GM19099 (cell line): ENCODE results near the gene TPM4.

Experiments
- POLR2A ChIP-seq: IDR thresholded peaks from 3 replicates; pipeline ENCODE4 v1.6.1; 2011; ENCODE audit warnings: low read depth; ENCODE audit not compliant: insufficient read length; ENCODE audit errors: extremely low read depth

The TPM4 gene

DNA sequence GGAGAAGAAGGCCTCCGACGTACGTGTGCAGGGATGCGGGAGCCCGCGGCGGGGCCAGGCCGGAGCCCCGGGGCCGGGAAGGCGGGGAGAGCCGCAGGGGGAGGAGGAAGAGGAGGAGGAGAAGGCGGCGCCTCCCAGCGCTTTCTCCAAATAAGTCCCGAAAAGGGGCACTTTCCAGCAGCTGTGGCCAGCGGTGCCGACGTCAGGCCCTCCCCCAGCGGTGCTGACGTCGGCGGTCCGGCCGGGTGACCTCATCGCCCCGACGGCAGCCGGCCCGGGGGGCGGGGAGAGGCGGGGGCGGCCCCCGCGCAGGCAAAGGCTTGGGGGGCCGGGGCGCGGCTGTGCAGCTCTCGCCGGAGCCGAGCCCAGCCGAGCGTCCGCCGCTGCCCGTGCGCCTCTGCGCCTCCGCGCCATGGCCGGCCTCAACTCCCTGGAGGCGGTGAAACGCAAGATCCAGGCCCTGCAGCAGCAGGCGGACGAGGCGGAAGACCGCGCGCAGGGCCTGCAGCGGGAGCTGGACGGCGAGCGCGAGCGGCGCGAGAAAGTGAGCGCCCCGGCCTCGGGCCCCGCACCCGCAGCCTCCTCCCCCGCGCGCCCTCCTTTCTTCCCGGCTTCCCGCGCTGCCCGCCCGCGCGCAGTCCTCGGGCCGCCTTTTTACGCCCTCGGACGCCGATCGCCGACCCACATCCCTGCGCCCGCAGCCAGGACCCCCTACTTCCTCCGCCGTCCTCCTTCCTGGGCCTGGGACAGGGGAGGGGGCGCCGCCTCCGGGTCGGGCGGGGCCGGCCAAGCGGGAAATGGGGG, at the start of gene TPM4:
TPM4 (plus strand) TSS at position 342 of the 804 bp plus-strand sequence; CDS start at position 413, 71 bp downstream.
- peak; percentile 92 for TF ChIP-seq POLR2A

DNA sequence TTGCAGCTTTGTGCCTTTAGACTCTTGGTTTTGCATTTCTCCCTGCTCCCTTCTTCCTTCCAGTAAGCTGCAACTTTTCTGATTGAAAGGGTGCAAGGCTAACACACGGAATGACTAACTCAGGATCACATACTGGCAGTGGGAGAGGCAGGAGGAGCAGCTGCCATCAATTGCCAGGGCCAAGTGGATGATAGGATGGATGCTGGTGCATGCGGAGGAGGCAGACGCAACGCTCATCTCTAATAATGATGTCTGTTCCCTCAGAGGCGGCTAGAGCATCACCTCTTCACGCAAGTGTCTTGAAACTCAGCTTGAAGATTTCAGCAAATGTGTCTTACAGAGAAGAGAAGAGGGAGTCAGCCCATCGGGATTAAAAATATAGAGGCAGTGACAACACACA, 49.5 kb upstream of the TPM4 start:
- TF ChIP-seq POLR2A: no peak

DNA sequence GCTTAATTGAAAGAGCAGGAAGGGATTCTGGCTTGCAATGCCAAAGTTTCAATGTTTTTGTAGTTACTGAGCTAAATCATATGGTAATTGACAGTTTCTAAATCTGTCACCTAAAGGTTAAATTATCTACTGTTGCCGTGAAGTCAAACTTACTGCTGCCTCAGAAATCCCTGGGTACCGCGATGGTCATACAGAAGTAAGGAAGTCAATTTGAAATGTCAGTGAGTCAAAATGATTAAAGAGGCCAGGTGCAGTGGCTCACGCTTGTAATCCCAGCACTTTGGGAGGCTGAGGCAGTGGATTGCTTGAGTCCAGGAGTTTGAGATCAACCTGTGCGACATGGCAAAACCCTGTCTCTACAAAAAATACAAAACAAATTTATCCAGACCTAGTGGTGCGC, 48.8 kb upstream of the TPM4 start:
- no peak for TF ChIP-seq POLR2A

DNA sequence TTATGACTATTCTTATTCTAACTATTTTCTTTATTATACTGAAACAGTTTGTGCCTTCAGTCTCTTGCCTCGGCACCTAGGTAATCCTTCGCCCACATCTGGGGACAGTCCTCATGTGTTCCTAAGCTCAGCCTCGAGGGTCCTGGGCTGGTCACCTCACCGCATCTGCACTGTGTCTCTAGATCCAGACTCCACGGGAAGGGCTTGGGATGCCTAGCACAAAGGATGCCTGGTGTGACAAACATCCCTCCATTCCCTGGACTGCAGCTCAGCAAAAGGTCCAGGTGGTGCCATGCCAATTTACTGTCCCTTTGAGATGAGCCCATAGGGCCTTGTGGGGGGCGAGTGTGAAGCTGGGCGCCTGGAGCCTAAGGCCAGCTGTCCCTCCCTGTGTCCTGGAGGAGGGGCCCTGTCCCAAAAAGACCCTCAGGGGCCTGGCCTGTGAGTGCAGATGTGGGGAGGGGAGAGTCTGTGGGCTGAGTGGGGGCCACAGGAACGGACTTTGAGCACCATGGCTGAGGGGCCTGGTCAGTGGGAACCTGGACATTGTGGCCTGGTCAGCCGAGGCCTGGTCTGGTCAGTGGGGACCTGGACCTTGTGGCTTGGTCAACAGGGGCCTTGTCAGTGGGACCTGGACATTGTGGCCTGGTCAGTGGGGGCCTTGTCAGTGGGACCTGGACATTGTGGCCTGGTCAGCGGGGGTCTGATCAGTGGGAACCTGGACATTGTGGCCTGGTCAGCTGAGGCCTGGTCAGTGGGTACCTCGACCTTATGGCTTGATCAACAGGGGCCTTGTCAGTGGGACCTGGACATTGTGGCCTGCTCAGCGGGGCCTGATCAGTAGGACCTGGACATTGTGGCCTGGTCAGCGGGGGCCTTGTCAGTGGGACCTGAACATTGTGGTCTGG, 45.1 kb upstream of the TPM4 start:
- TF ChIP-seq POLR2A: no peak

DNA sequence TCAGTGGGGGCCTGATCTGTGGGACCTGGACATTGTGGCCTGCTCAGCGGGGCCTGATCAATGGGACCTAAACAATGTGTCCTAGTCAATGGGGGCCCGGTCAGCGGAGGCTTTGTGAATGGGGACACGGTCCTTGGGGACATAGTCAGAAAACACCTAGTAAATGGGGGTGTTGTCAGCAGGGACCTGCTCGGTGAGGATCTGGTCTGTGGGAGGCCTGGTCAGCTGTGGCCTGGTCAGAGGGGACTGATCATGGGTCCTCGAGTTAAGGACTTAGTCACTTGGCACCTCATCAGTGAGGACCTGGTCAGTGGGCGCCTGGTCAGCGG, 44.5 kb upstream of the TPM4 start:
- TF ChIP-seq POLR2A: no peak

DNA sequence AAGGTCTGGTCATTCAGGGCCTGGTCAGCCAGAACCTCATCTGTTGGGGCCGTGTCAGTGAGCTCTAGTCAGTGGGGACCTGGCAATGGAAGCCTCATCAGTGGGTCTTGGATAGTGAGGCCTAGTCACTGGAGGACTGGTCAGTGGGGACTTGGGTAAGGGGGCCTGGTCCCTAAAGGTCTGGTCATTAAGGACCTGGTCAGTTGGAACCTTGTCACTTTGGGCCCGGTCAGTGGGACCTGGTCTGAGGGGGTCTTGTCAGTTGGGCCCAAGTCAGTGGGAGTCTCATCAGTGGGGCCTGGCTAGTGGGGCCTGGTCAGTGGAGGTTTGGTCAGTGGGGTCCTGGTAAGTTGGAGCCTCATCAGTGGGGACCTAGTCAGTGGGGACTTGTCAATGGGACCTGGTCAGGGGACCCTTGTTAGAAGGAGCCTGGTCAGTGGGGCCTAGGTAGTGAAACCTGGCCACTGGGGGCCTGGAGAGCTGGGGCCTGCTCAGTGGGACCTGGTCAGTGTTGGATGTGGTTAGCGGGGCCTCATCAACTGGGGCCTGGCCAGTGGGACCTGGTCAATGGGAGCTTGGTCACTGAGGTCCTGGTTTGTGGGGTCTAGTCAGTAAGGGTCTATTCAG, 43.7 kb upstream of the TPM4 start:
- TF ChIP-seq POLR2A: no peak

DNA sequence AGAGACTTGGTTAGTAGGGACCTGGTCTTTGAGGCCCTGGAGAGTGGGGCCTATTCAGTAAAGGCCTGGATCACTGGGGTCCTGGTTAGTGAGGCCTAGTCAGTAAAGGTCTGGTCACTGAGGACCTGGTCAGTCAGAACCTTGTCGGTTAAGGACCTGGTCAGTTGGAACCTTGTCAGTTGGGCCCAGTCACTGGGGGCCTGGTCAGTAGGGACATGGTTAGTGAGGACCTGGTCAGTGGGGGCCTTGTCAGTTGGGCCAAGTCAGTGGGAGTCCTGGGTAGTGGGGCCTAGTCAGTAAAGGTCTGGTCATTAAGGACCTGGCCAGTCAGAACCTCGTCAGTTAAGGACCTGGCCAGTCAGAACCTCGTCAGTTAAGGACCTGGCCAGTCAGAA, 43.2 kb upstream of the TPM4 start:
- TF ChIP-seq POLR2A: no peak

DNA sequence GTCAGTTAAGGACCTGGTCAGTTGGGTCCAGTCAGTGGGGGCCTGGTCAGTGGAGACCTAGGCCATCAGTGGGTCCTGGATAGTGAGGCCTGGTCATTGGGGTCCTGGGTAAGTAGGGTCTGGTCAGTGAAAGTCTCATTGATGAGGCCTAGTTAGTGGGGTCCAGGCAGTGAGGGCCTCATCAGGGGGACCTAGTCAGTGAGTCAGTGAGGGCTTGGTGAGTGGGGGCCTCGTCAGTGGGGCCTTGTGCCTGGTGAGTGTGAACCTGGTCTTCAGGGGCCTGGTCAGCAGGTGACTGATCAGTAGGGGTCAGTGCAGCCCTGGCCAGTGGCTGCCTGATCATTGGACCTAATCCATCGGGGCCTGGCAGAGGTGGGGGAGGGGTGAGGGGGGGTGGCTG, 42.6 kb upstream of the TPM4 start:
- no peak for TF ChIP-seq POLR2A

DNA sequence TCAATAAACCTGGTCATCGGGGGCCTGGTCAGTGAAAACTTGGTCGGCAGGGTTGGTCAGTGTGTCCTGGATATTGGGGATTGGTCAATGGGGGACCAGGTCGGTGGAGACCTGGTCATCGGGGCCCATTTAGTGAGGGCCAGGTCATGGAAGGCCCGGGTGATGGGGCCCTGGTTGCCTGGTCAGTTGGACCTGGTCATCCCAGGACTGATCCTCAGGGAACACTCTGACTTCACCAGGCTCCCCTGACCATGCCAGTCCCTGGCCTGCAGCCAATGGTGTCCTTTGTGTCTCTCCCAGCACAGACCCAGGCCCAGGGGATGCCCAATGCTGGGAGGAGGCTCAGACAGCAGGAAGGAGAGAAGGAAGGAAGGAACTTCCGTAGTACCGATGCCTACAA, 42.1 kb upstream of the TPM4 start:
- TF ChIP-seq POLR2A: no peak

DNA sequence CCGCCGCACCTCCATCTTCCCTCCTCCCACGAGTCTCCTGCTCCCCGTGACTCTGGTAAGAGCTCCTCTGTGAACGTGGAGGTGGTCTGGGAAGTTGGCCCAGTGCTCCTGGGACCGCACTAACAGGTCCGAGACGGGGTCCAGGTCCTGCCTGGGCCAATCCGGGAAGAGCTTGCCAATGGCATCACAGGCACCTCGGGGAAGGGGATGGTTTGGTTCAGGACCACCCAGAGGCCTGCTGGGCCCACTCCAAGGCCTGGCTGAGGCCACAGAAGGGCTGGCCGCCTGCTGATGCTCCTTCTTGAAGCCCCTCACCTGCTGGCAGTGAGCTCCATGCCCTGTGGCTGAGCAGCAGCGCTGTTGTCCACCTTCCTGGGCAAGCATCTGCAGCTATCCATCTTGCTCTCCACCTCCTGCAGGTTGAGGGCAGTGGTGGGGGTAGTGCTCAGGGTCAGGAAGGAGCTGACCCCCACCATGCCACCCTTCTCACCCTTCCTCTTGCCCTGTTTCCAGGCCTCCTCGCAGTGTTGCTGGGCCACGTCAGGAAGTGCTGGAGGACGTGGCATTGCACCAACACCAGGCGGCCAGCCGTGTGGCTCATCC, 41.2 kb upstream of the TPM4 start:
- no peak for TF ChIP-seq POLR2A

DNA sequence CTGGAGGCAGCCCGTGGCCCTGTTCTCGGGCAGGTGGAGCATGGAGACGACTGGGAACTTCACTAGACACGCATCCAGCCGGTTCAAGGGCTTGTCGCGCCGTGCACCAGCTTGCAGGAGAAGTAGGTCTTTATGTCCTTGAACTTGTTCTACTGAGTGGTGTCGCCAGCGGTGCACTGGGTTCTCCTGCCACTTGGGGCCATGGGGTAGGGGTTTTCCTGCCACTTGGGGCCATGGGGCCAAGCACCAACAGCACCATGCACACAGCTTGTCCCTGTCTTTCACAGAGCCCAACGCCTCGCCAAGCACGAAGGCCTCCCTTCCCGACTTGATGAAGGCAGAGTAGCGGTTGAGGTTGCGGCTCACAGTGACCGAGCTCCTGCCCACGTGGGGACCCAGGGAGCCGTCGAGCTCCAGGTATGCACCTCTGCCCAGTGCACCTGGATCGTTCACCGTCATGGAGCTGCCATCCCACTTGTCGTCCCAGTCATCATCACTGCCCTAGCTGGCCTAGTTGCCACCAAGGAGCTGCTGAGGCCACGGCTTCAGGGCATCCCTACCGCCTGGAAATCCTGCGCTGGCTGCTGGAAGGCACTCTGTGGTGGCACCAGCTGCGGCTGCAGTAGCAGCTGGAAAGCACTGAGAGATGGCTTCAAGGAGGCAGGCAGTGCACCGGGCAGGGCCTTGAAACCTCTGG, 40.5 kb upstream of the TPM4 start:
- no peak for TF ChIP-seq POLR2A

DNA sequence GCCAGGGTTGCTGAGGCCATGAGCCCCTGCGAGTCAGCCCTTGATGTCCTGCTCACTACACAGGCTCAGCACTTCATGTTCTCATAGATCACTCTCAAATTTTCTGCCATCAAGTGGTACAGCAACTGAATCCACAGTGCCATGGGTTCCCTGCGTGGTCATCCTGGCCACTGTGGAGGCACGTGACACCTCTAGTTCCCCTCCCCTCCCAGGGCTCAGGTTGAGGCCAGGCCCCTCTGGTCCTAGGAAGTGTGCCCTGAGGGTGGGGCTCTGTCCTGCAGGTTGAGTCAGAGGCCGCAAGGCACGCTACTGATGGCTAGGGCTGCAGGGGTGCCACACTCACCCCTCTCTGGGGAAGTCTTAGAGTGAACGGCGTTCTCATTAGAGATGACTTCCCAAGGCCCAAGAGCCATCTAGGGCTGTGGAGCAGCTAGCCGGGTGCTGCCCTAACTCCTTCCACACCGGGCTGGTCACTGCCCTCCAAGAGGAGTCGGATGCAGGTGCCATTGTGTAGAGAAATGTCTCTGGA, 39.8 kb upstream of the TPM4 start:
- no peak for TF ChIP-seq POLR2A

DNA sequence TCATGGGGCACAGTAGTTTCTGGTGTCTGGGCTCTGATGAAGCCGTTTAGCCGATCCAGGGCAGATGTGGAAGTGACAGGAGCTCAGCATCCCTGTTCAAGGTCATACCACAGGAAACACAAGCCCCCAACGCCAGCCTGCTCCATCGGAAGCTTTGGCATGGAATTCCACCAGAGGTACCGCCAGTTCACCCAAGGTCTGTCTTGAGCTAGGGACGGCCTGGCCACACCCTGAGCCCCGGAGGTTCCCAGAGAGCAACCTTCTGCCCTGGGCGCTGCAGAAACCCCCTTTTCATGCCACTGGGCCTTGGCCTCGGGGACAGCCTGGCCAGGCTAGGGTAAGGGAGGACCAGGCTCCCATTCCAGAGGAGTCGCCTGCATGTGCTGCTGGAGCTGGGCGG, 39.4 kb upstream of the TPM4 start:
- no peak for TF ChIP-seq POLR2A

DNA sequence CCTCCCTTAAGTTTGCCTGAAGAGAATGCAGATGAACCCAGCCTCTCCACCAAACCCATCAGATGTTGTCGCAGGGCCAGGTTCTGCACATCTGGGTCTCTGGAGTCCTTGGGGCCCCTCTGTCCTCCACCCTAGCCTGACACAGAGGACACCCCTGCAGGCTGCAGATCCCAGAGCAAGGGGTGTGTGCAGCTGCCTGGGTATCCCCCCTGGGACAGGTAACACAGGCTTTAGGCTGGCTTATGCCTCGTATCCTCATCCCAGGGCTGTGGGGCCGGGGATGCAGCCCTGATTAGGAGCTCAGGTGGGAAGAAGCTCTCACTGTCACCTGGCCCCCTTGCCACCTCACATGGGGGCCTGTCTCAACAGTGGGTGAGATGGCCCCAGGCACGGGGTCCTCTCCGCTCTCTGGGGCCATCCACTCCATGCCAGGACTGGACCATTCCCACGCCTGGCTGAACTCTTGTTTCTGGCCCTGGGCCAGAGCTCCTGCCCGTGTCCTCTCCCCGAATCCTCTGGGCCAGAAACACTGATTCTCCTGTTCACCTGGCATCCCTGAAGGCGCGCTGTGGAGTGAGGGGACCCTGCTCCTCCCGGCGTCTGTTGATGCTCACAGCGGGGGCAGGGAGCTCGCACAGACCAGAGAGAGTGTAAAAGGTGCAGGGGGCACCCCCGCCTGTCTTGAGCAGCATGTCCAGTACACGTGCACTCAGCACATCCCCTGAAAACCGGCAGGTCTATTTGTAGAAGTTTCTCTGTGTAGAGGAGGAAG, 38.7 kb upstream of the TPM4 start:
- no peak for TF ChIP-seq POLR2A
